IPS DF 6.9 (cell line): ENCODE measurements around the gene IDE.

ENCODE experiments used
- DNase-seq: peaks from one replicate; pipeline ENCODE4 v3.0.0-alpha.2; 2013; ENCODE audit warnings: low read depth, low spot score
- H3K27ac ChIP-seq: one replicate; pipeline ENCODE4 v1.5.1; 2013; ENCODE audit warnings: low read length, control low read depth
- H3K27me3 ChIP-seq: 2 replicates; pipeline ENCODE4 v1.6.1; 2013; ENCODE audit warnings: mild to moderate bottlenecking, low read length; ENCODE audit not compliant: control insufficient read depth, insufficient read depth
- H3K36me3 ChIP-seq: 2 replicates; pipeline ENCODE4 v1.6.1; 2013; ENCODE audit warnings: low read length; ENCODE audit not compliant: control insufficient read depth, insufficient read depth
- H3K4me1 ChIP-seq: 2 replicates; pipeline ENCODE4 v1.6.1; 2013; ENCODE audit warnings: low read length; ENCODE audit not compliant: control insufficient read depth, insufficient read depth
- H3K4me3 ChIP-seq: 2 replicates; pipeline ENCODE4 v1.5.1; 2013; ENCODE audit warnings: mild to moderate bottlenecking, low read length
- H3K9me3 ChIP-seq: 2 replicates; pipeline ENCODE4 v1.6.1; 2013; ENCODE audit warnings: low read length, inconsistent platforms; ENCODE audit not compliant: control insufficient read depth, insufficient read depth
- WGBS: extraction: QIAGEN DNeasy Blood & Tissue Kit; methylation state at CpG from one replicate; pipeline ENCODE4 v1.1.7; 2013; ENCODE audit warnings: mixed read lengths, missing lambda C conversion rate; ENCODE audit not compliant: insufficient read length, insufficient coverage; 5-methylcytosine and 5-hydroxymethylcytosine counted together

IDE gene

DNA sequence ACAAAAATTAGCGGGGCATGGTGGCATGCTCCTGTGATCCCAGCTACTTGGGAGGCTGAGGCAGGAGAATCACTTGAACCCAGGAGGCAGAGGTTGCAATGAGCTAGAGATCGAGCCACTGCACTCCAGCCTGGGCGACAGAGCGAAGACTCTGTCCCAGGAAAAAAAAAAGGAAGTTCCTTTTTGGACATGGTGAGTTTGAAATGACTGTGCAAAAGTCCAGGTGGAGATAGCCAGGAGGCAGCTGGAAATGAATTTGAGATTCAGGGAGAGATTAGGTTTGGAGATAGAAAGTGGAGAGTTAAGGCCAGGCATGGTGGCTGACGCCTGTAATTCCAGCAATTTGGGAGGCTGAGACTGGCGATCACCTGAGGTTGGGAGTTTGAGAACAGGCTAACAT is 143.8 kb downstream of the IDE start:
- 0 out of 2 replicates have a peak, but pooled peaks cover 2% of the 10 kb centered on the region for H3K4me1 ChIP-seq
- no peaks in the 10 kb centered on the region for H3K9me3 ChIP-seq
- no peaks in the 10 kb centered on the region for H3K36me3 ChIP-seq
- WGBS, result no CpG with 5 or more reads among the region's 6 CpGs
- H3K27ac ChIP-seq, result no peak overlapping the region
- H3K4me3 ChIP-seq, result no peak overlapping the region
- DNase-seq, result no peak
- no peaks in the 10 kb centered on the region for H3K27me3 ChIP-seq

DNA sequence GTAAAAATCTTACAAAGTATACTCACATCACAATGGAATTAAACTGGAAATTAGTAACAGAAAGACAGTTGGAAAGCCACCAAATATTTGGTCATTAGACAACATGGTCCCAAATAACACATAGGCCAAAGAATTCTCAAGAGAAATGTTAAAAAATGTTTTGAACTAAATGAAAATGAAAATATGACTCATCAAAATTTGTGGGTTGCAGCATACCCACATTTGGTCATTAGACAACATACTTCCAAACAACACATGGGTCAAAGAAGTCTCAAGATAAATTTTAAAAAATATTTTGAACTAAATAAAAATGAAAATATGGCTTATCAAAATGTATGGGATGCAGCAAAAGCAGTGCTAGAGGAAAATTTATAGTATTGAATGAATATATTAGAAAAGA is 152.3 kb downstream of the IDE start:
- Histone ChIP-seq H3K27ac (no peak overlapping the region), H3K4me1 (peaks cover 2% of the 10 kb centered on the region), H3K4me3 (no peak overlapping the region), H3K36me3 (no peaks in the 10 kb centered on the region), H3K9me3 (no peaks in the 10 kb centered on the region), H3K27me3 (no peaks in the 10 kb centered on the region)
- DNase-seq, result no peak

DNA sequence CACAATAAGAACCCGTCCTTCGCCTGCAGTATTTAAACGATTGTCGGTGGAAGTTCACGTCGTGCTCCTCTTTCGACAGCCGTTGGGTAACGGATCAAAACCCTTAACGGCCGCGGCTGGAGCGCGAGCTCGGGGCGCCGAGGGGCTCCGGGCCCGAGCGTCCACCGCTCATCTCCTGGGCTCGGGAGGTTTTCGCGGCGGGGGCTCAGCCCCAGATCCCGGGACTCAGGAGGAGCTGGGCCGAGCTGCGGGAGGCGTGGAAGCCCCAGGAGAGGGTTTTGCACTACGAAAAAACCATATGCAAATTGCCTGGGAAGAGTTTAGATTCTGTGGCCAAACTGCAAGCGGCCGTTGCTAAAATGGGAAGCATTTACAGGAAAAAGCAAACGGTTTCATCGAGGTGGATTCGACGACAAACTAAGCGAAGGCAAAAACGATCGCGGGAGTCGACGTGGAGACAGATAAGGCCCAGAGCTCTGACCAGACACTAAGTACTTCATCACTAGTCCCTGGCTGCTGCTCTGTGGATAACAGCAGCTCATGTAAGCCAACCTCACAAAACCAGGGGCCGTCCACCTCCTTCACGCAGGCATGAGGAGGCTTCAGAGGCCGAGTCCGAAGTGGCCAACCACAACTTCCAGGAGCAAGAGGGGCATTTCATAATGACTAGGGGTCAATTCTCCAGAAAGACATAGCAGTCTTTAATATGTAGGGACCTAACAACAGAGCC is 153.2 kb downstream of the IDE start:
- Histone ChIP-seq H3K27me3 (no peaks in the 10 kb centered on the region), H3K4me1 (peaks cover 2% of the 10 kb centered on the region), H3K36me3 (no peaks in the 10 kb centered on the region), H3K9me3 (no peaks in the 10 kb centered on the region), H3K4me3 (peak overlapping the region; percentile 10; the same call in 1 of the 2 replicates), H3K27ac (no peak overlapping the region)
- no CpG with 5 or more reads among the region's 46 CpGs for WGBS
- DNase-seq, result no peak

DNA sequence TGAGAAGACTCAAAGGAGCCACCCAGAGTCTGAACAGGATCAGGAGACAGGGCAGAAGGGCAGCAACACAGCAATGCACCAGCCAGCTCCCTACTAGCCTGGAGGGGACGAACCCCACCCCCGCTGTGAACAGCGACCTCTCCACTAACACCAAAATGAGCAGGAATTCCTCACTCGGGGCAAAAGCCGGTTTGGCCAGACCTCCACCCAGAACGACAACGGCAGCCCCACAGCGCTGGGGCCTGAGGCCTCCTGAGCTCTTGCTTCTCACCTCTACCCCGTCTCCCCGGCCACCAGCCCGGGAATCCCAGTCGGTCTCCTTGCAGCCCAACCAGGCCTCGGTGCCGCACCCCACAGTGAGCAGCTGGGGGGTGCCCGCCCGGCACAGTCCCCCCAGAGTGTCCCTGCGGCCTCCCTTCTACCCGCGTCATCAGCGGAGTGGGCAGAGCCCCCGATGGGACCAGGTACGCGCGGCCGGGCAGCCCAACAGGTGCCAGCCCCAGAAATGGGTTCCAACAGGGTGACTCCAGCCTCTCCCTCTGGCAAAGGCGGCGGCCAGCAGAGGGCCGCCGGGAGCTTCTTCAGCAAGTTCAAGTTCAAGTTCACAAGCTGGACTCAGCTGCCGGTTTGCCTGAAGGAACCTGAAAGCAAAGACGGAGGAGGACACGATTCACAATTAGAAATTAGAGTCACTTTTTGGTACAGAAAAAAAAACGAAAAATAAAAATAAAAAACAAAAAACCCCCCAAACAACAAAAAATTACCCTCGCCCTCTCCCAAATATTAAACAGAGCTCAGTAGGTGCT is 153.9 kb downstream of the IDE start:
- peaks cover 2% of the 10 kb centered on the region for H3K4me1 ChIP-seq
- H3K9me3 ChIP-seq, result no peaks in the 10 kb centered on the region
- H3K4me3 ChIP-seq, result peak overlapping the region; percentile 10; the same call in 1 of the 2 replicates
- H3K27ac ChIP-seq, result no peak overlapping the region
- no peaks in the 10 kb centered on the region for H3K27me3 ChIP-seq
- DNase-seq, result peak; percentile 27
- 100% methylated on average over 2 of the region's 34 CpGs for WGBS
- no peaks in the 10 kb centered on the region for H3K36me3 ChIP-seq

DNA sequence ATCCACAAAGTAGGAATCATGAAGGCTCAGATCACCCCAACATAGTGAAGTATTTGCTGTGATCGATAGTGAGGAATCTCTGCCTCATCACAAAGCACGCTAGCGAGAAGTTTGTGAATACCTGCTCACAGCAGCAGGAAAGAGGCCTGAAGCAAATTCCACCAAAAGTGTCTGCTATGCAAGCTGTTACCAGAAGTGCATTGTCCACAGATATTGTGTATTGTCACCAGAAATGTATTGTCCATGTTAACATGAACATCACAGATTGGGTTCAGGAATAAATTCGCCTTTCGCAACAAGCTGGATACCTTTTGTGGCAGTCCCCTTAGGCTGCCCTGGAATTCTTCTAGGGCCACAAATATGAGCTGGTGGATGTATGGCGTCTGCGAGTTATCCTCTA is 155.0 kb downstream of the IDE start:
- DNase-seq, result no peak
- Histone ChIP-seq H3K27ac (no peak overlapping the region), H3K4me3 (no peak overlapping the region), H3K9me3 (no peaks in the 10 kb centered on the region), H3K4me1 (peaks cover 2% of the 10 kb centered on the region), H3K27me3 (no peaks in the 10 kb centered on the region), H3K36me3 (no peaks in the 10 kb centered on the region)
- no CpG with 5 or more reads among the region's 7 CpGs for WGBS

DNA sequence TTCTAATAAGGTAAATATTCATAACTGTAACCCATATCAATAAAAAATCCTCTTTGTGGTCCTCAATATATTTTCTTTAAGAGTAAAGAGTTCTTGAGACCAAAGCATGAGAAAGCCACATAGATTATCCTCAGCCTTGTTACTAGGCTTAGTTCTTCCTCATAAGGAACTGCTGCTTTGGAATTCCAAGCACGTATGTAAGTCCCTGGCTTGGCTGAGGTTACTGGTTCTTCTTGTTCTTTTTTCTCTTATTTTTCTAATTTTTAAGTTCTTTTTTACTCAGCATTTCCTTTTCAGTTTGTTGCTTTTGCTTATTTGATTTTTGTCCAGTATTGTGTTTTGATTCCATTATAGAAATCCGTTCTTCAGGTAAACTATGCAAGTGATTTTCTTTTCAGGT is 155.7 kb downstream of the IDE start:
- peaks cover 2% of the 10 kb centered on the region for H3K4me1 ChIP-seq
- no peak overlapping the region for H3K27ac ChIP-seq
- DNase-seq, result no peak
- WGBS, result no CpG with 5 or more reads among the region's 2 CpGs
- no peak overlapping the region for H3K4me3 ChIP-seq
- no peaks in the 10 kb centered on the region for H3K36me3 ChIP-seq
- no peaks in the 10 kb centered on the region for H3K27me3 ChIP-seq
- H3K9me3 ChIP-seq, result no peaks in the 10 kb centered on the region

DNA sequence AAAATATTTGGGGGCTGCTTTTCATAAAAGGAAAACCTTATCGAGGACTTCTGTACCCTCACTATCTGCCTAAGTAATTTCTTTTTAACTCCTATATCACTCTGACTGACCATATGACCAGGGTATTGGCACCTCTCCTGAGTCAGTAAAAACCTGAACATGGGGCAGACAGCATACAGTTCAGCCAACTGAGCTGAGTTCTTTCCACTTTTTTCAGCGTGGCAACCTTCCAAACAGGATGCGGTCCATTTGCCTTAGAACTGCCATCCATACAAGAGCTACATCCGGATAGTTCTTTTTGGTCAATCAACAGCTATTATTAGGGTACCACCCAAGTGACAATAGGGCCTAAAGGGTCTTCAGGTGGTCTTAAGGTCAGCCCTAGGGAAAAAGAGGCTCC is 160.4 kb downstream of the IDE start:
- WGBS, result no CpG with 5 or more reads among the region's 4 CpGs

DNA sequence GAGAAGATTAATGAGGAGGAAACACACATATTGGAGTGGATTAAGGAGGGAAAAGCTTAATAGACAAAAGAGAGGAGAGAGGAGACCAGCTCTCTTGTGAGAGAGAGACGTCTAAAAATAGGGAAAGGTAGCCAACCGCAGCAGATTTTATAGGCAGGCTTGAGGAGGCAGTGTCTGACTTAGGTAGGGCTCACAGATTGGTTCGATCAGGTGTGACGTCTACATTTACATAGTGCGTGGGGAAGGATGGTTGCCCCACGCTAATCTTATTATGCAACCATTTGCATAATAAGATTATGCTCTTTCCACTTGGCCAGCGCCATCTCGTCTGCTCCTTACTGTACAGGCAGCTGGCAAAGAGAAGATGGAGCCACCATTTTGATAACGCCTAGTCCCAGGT is 160.9 kb downstream of the IDE start:
- Histone ChIP-seq H3K4me1 (no peaks in the 10 kb centered on the region), H3K9me3 (no peaks in the 10 kb centered on the region), H3K36me3 (no peaks in the 10 kb centered on the region), H3K4me3 (no peak overlapping the region), H3K27ac (no peak overlapping the region), H3K27me3 (no peaks in the 10 kb centered on the region)
- no peak for DNase-seq
- WGBS, result no CpG with 5 or more reads among the region's 9 CpGs

More for the DNA sequence above, 160.4 kb downstream of the IDE start:
- H3K36me3 ChIP-seq, result no peaks in the 10 kb centered on the region
- no peaks in the 10 kb centered on the region for H3K9me3 ChIP-seq
- H3K27ac ChIP-seq, result no peak overlapping the region
- no peak overlapping the region for H3K4me3 ChIP-seq
- no peak for DNase-seq
- no peaks in the 10 kb centered on the region for H3K27me3 ChIP-seq
- no peaks in the 10 kb centered on the region for H3K4me1 ChIP-seq

DNA sequence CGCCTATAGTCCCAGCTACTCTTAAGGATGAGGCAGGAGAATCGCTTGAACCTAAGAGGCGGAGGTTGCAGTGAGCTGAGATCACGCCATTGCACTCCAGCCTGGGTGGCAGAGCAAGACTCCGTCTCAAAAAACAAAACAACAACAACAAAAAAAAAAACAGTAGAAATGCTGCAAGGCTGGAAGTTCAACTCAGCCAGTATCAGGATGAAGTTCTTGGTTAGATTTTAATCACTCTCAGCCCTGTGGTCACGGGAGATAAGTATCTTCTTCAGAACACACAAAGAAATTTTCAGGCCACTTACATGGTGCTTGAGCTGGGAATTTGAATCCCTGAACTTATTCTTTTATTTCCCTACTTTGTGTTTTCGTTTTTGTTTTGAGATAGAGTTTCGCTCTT is 162.5 kb downstream of the IDE start:
- WGBS, result no CpG with 5 or more reads among the region's 8 CpGs
- H3K36me3 ChIP-seq, result no peaks in the 10 kb centered on the region
- H3K4me3 ChIP-seq, result no peak overlapping the region
- no peaks in the 10 kb centered on the region; the same call in 1 of the 2 replicates for H3K4me1 ChIP-seq
- no peak overlapping the region for H3K27ac ChIP-seq
- no peaks in the 10 kb centered on the region for H3K9me3 ChIP-seq
- no peak for DNase-seq
- H3K27me3 ChIP-seq, result no peaks in the 10 kb centered on the region

DNA sequence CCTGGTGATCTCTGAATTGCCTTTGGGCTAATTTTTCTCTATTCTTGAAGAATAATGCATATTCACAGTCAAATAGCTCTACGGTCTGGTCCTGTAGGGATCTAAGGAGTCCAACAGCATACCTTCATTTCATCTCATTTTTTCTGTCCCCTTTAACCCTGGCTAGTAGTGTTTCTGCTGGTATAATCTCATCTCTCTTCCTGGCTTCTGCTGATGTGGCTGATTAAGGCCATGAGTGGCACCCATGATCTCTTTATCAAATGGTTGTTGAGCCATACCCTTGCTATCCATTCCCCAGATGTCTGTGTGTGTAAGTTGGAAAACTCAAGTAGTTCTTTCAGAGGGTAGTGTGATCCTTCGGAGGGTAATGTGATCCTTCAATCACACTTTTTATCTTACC is 163.4 kb downstream of the IDE start:
- Histone ChIP-seq H3K27me3 (no peaks in the 10 kb centered on the region), H3K36me3 (no peaks in the 10 kb centered on the region), H3K4me1 (no peaks in the 10 kb centered on the region; the same call in 1 of the 2 replicates), H3K27ac (no peak overlapping the region), H3K9me3 (no peaks in the 10 kb centered on the region), H3K4me3 (no peak overlapping the region)
- WGBS, result no CpG with 5 or more reads among the region's 2 CpGs
- no peak for DNase-seq
